GM04504 (cell line): ENCODE measurements around the gene SH2B3.
"Not testable (repeated sequence)": the region's sequence is repeated elsewhere in the genome, so short reads cannot be mapped to it uniquely, and the experiment has no call there.

Source experiments
- DNase-seq: peaks from one replicate; pipeline ENCODE4 v3.0.0-alpha.2; 2012; ENCODE audit warnings: low read depth

Gene SH2B3

DNA sequence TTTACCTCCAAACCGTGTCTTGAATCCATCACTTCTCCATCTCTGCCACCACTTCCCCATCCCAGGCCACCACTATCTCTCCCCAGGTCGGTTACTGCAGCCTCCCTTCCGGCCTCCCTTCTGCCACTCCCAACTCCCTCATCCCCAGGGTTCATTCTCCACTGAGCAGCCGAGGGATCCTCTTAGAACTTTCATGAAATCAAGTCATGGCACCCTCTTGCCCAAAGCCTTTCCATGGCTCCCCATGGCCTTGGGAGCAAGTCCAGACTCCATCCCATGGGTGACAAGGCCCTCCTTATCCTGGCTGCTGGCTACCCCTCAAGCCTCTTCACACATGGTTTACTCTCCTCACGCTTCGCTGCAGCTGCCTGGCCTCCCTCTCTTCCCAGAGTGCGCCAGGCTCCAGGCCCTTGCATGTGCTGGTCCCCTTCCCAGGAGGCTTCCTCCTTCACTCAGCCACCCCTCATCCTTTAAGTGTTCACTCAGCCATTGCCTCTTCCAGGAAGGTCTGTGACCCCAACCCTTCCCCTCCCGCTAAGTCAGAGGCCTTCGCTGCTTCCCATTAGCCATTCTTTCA, 17.9 kb upstream of the SH2B3 start:
- no peak for DNase-seq

DNA sequence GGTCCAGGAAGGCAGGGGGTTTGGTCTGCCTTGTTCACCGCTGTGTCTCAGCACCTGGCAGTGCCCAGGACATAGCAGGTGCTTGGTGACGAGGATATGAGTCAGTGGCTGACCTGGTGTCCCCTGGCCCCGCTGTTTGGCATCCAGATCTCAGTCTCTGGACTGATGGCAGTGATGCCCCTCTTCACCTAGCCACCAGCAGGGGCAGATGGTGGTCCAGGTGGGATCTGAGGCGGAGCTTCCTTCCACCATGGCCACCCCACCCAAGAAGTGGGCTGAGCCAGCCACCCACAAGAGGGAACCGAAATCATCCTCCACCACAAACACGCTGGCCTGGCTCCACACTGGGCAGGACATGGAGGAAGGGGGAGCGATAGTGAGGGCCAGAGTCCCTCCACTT, 16.1 kb upstream of the SH2B3 start:
- DNase-seq = no peak

DNA sequence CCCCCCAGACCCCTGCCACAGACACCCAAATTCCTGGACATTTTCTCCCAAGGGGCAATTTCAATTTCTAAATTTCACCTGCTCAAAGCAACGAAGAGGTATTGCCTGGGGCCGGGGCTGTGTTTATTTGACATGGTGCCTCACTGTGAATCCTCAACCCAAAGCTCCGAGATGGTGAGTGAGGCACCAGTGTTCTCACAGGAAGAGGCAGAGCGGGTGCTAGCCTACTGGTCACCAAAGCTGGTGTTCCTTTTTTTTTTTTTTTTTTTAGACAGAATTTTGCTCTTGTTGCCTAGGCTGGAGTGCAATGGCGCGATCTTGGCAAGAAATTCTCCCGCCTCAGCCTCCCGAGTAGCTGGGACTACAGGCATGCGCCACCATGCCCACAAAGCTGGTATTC, 14.8 kb upstream of the SH2B3 start:
- DNase-seq = no peak

DNA sequence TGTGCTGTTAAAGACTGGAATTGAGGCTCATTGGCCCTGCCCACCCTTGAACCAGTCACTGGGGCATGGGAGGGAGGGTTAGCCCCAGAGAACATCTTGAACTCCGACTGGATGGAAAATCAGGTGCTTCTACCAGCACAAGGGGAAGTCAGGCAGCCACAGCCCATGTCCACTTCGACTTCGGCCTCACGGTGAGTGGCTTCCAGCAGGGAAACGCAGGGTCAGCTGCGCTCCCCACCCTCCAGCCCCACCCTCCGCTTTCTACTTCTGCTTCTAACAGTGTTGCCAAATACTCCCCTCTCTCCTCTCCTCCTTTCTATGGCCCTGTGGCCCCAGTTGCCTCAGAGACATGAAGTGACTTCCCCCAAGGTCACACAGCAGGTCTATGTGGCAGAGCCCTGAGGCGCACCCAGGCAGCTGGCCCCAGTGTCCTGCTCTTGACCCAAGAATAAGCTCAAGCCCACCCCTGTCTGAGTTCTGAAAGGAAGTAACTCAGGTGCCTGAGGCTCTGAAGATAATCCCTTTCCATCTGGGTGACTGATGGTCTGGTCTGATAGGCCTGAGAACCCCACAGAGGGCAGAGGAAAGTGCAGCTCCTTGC, 11.9 kb upstream of the SH2B3 start:
- no peak for DNase-seq

DNA sequence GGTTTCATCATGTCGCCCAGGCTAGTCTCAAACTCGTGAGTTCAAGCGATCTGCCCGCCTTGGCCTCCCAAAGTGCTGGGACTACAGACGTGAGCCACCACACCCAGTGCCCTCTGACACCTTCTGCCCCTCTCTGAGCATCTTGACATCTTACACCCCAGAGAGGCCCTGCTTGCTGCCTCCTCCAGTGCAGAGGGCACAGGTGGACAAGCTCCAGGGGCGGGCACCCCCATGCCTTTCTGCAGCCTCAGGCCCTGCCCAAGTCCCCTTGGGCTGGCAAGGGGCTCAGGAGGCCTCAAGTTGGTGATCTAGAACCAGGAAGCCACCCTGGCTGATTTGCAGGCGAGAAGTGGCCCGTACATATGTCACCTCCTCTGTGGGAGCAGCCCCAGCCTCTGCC, 11.2 kb upstream of the SH2B3 start:
- no peak for DNase-seq

DNA sequence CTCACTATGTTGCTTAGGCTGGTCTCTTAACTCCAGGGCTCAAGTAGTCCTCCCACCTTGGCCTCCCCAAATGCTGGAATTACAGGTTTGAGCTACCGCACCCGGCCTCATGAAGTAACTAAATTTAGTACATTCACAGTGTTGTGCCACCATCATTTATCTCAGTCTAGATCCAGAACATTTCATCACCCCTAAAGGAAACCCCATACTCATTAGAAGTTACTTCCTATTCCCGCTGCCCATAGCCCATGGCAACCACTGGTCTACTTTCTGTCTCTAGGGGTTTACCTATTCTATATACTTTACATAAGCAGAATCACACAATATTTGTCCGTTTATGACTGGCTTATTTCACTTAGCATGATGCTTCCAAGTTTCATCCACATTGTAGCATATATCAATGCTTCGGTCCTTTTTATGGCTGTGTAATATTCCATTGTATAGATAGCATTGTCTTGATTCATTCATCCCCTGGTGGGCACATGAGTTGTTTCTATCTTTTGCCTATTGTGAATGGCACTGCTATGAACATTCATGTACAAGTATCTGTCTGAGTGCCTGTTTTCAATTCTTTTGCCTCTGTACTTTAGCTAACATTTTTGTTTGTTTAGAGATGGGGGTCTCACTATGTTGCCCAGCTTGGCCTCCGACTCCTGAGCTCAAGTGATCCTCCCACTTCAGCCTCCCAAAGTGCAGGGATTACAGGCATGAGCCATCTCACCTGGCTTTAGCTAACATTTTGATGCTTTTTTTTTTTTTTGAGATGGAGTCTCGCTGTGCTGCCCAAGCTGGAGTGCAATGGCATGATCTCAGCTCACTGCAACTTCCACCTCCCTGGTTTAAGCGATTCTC, 10.2 kb upstream of the SH2B3 start:
- DNase-seq = no peak

DNA sequence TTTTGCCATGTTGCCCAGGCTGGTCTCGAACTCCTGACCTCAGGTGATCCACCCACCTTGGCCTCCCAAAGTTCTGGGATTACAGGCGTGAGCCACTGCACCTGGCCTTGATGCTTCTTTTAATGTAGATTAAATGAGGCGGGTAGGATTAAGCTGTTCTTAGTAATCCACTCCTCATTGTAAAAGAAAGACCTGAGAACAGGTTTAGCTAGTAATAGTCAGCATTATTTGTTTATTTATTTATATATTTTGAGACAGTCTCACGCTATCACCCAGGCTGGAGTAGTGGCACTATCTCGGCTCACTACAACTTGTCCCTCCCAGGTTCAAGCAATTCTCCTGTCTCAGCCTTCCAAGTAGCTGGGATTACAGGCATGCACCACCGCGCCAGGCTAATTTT, 9.5 kb upstream of the SH2B3 start:
- DNase-seq = not testable (repeated sequence)

DNA sequence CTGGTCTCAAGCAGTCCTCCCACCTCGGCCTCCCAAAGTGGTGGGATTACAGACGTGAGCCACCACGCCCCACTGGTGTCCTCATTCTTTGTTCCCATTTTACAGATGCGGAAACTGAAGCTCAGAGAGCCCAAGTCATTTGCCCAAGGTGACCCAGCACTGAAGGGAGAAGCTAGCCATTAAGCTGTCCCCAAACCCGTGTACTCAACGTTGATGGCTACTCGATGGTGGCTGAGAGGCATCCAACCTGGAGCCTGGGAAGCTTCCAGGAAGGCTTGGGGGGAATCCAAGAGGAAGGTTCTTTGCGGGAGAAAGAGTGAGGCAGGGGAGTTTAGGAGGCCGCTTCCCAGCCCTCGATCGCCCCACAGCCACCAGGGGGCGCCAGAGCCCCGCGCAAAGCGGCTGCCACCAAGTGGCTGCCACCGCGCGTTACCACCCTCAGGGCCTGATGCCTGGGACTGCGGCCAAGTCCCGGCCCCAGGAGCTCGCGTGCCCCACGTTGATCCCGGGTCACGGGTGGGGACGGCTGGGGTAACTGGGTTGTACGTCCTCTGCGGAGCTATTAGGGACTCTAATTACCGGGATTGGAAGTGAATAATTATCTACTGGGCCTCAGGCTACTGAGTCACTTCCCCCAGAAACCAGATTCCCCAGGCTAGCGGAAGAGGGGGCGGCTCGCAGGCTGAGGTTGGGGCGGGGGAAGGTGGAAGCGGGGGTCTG, 8.8 kb upstream of the SH2B3 start:
- no peak for DNase-seq

DNA sequence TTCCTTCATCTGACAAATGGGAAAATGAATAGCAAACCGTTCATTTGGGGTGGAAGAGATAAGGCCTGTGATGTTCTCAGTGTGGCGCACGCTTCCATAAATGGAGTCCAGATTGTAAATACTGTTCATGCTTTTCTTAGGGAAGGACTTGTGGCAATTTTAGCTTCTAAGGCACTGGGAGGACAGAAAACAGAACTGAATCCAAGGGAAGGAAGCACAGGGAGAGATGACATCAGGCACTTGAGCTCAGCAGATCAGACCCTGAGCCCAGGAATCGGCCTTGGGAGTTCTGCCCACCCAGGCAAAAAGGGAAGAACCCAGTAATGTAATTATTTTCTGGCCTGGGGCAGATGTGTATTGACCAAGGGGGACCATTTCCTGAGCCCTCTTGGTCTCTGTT, 7.2 kb upstream of the SH2B3 start:
- DNase-seq = no peak

DNA sequence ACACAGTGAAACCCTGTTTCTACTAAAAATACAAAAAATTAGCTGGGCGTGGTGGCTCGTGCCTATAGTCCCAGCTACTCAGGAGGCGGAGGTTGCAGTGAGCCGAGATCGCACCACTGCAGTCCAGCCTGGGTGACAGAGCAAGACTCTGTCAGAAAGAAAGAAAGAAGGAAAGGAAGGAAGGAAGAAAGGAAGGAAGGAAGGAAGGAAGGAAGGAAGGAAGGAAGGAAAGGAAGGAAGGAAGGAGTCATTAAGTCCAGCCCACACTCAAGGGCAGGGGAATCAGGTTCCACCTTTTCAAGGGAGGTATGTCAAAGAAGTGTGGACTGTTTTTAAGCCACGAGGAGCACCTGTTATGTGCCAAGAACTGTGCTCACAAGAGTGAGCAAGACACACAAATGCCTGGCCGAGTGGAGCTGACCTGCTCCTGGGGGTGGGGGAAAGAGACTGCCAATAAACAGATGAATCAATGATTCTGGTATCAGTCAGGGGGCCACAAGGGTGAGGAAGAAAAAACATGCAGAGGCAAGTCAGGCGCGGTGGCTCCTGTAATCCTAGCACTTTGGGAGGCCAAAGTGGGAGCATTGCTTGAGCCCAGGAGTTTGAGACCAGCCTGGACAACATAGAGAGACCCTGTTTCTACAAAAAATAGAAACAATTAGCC, 5.8 kb upstream of the SH2B3 start:
- DNase-seq = not testable (repeated sequence)

DNA sequence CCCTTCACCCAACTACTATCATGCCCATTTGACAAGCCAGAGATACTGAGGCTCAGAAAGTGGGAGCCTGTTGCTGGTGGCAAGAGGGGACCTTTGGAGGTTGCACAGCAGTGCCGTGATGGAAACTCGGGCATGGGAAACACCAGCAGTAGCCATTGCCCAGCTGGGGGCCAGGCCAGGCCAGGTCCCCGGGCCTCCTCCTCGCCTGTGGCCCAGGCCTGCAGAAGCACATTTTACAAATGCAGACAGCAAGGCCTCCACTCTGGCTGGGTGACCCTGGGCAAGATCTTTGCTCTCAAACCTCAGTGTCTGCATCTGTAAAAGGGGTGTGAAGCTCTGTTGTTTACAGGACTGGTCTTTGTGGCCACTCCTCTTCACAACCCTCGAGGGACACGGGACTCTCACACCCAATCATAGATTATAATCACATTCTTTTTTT, 4.5 kb upstream of the SH2B3 start:
- no peak for DNase-seq

DNA sequence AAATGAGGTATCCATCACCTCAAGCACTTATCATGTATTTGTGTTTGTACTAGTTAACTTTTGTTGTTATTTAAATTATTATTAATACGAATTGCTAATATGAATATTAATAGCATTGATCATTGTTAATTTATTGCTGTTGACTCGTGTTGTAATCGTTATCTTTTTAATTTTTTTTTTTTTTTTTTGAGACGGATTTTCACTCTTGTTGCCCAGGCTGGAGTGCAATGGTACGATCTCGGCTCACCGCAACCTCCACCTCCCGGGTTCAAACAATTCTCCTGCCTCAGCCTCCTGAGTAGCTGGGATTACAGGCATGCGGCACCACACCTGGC, 3.3 kb upstream of the SH2B3 start:
- not testable (repeated sequence) for DNase-seq

DNA sequence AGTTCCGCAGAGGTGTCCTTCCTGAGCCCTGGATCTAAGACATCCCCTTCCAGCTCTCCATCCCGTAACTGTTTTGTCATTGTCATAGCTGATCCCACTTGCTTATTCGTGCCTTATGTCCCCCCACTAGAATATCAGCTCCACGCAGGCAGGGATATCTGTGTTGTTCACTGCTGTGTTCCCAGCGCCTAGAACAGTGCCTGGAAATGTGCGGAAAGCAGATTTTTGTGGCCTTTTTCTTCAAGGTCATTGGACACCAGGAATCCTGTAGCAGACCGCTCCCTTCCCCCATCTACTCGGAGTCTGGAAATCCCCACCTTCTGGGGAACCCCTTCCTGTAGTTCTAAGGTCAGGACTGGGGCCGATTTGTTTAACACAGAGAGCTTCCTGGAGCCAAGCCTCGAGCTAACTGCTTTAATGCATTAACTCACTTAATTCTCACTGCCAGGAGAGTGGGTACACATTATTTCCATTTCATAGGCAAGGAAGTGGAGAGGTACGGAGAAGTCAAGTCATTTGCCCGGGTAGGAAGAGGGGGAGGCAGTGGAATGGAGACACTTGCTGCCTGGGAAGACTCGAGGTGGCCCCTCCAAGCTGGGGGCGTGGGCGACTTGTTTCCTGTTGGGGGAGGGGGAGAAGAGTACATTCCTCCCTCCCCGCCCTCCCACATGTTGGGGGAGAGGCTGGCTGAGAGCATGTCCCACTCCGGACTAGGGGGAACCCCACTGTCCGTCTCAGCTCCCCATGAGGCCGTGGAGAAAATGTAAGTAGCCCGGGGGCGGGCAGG, 1.2 kb upstream of the SH2B3 start:
- no peak for DNase-seq

DNA sequence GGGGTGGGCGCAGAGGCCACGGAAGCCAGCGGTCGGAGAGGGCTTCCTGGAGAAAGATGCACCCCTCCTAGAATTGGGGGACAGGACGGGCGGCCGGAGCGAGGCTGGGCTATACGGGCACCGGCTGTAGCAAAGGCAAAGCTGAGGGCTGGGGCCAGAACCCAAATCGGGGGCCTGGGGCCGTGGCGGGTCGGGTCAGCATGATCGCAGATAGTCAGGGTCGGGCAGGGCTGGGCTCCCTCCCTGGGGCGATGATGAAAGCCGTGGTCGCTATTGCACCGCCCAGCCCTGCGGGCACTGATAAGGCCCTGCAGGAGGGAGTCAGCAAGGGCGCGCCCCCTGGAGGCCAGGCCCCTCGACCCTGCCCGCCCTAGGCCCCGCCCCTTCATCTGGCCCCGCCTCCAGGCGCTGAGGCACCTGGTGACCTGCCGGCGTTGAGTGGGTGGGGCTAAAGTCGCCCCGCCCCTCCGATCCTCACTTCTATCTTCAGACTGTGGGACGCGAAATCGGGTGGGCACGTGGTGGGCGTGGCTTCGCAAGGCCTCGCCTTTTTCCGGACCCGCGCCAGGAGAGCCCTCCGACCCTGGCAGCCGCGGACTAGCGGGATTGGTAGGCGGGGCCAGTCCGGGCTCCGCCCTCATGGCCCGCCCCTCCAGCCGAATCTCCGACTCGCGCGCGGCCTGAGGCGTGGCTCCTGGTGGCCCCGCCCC, 419 bp upstream of the SH2B3 start:
- DNase-seq = no peak

DNA sequence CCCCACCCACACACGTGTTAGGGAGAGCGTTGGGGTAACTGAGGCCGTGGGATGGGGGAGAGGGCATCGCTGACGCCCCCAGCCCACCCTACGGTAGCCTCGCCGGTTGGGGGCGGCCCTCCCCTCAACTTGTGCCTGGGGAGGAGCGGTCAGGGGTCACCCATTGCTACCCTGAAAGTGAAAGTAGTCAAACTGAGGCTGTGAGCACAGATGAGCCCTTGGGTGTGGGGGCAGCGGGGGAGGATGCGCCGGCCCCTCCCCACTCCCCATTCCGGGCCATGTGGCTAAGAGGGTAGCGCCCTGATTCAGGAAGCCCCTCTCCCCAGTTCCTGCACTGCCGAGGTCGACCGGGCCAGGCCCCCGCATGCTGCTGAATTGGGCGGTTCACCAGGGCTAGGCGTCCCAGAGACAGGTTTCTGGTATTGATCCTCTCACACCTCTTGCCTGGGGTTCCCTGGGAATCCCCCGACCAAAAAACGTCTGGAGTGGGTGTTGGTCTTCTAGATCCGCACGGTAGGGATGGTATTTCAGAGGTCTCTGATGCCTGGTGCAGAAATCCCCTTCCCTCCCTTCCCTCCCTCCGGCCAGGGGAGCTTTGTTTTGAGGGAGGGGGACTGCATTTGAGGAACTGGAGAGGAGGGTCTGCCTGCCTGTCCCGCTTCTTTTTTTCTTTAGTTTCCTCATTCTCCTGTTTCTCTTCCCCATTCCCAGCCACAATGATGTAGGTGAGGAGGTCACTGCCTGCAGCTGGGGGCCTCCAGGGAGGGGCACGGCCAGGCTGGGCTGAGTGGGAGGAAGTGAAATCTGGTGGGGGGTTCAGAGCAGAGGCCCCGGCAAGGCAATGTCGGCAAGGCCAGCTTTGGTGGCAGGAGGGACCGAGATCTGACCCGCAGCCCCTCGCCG, 1.0 kb downstream of the SH2B3 start:
- DNase-seq = no peak

DNA sequence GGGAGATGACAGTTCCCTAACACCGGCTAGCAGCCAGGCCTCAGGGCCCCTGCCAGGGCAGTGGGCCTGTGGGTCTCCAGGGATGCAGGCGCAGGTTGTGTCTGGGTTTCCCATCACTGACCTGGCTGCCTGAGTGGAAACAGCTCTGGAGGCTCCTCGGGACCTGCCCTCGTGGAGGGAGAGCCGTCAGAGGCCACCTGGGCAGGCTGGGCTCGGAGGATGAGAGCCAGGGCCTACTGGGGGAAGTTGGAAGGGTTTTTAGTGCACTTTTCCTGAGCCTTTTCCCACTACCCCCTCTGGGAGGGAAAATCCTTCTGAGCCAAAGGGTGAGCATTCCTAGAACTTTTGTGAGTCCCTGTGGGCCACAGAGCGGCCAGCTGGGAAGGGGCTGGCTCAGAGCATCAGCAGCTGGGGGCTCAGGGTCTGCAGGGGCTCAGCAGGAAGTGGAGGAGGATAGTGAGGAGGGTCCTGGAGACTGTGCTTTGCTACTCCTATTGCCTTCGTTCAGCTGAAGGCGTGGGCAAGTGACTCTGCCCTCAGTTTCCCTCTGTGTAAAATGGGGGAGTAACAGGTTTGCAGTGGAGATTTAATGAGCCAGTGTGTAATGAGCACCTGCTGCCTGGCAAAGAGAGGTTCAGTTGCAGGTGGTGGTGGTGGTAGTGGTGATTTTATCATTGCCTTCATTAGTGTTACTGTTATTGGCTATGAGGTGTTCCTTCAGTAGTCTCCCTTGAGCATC, 1.8 kb downstream of the SH2B3 start:
- no peak for DNase-seq

DNA sequence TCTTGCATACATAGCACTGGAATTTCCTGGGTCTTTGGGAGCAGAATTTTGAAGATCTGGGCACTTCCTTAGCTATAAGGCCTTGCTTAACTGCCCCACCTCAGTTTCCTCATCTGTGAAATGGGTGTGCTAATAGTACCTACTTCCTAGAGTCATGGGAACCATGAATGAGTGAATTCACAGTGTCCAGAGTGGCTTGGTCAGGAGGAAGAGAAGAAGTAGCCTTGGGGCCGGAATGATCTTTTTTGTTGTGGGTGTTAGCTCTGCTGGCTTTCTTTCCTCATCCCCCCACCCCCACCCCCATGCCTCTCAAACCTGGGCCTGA, 2.4 kb downstream of the SH2B3 start:
- DNase-seq = no peak

DNA sequence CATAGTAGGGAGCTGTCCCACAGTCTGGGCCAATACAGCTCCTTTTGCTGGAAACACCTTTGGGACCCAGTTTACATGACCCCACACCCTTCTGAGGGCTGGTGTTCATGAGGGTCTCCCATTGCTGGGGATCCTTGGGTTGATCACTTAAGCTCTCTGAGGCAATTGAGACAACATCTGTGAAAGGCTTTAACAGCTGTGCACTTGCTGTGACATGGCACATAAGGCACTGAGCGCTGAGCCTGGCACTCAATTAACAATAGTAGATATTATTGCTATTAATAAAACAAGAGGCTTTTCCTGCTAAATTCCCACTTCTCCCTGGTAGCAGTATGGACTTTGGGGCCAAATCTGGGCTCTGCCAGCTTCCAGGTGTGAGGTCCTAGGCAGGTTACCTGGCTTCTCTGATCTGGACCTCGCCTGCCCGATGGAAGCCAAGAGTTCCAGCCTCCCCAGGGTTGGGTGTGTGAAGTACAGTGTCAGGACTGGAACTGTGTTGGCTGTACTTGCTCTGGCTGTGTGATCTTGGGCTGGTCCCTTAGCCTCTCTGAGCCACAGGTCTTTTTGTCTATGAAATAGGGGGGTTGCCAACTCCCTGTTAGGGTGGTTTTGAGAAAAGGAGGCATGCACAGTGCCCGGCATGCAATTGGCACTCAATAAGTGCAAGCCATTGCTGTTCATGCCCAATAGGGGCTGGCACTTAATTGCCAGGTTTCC, 3.1 kb downstream of the SH2B3 start:
- no peak for DNase-seq

DNA sequence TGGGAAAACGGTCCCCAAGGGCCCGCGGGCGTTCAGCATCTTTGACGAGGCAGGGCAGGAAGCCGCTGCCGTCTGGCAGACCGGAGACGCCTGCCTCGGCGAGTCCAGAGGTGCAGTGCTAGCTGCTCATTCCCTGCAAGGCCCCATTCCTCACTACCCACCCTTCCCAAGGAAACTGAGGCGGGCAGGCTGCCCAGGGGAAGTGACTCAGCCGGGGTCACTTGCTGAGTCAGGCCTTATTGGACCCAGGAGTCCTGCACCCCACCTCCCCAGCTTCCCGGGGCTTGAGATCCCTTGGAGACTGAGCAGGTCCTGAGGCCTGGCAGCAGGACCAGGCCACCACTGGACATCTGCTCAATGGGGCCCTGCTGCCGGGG, 3.7 kb downstream of the SH2B3 start:
- DNase-seq = no peak
